IPS-18c (cell line): Measurements from ENCODE around the gene TXNDC11.

Experiments
- H3K4me3 ChIP-seq: 2 replicates; pipeline ENCODE4 v1.7.0; 2013; ENCODE audit warnings: low read depth, mild to moderate bottlenecking, low read length, moderate library complexity; ENCODE audit not compliant: insufficient read depth
- H3K9me3 ChIP-seq: one replicate; pipeline ENCODE4 v1.6.1; 2013; ENCODE audit warnings: mild to moderate bottlenecking, low read length, moderate library complexity; ENCODE audit not compliant: control insufficient read depth, insufficient read depth

The TXNDC11 gene

DNA sequence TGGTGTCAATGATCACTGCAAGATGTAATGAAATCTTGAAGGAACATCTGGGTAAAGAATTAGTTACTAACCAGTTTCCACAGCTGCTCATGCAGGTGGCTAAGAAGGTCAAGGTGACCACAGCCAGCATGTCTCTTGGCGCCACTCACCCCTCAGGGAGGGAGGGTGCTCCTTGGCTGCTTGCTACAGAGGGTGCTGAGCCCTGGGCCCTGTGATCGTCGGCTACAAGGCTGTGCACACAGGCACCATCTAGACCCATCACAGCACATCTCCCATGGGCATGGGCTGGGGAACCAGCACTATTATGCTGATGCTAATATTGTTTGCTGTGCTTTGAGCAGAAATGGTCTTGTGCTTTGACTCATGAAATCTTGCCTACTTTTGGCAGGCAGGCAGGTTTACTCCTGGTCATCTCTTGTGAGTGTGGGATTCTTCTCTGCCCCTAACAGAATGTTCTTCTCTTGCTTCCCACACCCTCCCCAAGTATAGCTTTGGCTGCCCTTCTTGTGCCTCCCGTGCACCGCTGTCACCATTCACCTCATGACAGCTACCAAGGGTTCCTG lies 36.4 kb downstream of the TXNDC11 start:
- Histone ChIP-seq H3K4me3 (no peak overlapping the region), H3K9me3 (no peaks in the 10 kb centered on the region)

GRCh38 chr16:11705311-11706025 lies 37.2 kb downstream of the TXNDC11 start:
- no peak overlapping the region for H3K4me3 ChIP-seq
- no peaks in the 10 kb centered on the region for H3K9me3 ChIP-seq

DNA sequence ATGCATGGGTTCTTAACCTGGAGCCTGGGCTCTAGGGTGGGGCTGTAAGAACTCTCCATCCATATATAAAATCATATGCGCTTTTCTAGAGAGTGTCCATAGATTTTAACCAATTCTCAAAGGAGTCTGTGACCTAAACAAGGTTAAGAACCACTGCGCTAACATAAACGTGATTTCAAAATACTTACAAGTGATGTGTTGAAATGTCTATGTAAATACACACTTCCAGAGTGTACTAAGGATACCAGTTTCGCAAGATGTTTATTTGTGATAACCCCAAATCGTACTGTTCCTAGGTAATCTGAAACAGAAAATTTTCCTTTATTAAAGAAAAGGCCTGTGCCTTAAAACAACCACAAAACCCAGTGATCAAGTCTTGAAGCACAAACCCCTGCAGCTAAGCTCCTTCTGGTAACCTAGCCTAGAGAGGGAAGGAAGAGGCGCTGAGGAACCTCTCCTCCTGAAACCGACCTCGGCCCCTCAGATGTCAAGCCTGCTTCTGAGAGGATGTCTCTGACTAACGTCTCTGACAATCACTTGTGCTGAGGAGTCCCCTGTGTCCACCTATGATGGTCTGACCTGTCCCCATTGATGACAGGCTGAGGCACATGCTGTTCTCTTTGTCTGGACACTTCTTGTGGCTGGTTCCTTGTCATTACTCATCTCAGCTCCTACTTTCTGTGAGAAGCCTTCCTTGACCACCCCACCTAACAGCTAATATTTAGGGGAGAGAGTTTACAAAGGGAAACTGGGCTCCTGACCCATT lies 42.2 kb downstream of the TXNDC11 start:
- Histone ChIP-seq H3K9me3 (no peaks in the 10 kb centered on the region), H3K4me3 (no peak overlapping the region)

DNA sequence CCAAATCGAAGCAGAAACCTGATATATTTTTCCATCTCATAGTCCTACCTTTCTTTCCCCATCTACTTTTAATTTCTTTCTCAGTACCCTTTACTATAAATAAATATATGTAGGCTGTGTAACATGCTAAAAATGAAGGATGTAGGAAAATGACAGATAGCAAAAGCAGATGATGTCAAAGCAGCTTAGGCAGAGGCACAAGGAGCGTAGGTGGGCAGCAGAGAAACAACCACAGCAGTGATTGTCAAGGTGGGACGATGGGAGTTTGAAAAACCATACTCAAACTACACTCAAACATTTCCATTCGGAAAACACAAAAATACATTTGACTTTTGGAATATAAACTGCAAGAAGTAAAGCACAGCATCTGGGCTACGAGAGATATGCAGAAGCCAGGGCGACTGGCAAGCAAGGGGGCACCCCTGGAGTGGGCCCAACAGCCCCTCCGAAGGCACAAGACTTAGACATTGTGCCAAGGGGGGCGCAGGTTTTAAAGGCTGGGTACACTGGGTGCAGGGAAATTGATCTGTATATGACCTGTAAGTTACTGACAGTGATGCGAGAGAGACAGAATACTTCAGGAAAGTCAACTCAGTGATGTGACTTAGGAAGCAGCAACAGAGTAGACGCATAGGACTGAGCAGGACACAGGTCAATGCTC lies 43.3 kb downstream of the TXNDC11 start:
- Histone ChIP-seq H3K4me3 (no peak overlapping the region), H3K9me3 (no peaks in the 10 kb centered on the region)

GRCh38 chr16:11698271-11698689 lies 44.4 kb downstream of the TXNDC11 start:
- Histone ChIP-seq H3K4me3 (no peak overlapping the region), H3K9me3 (no peaks in the 10 kb centered on the region)

DNA sequence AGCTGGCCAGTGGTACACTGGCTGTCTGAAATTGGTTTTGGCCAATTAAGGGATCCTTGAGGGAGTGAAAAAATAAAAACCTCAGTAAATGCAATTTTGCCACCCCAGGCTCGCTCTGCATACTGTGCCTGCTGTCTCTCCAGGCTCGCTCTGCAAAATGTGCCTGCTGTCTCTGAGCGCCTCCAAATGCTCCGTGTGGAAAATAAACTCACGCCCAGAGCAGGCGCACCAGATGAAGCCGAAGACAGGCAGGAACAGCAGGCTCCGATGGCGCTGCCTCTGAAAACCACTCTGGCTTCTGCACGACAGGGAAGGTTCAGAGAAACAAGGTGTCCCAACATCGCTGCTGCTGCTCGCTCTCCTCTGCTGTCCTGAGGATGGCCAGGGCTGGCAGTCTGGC lies 45.3 kb downstream of the TXNDC11 start:
- H3K4me3 ChIP-seq: no peak overlapping the region

GRCh38 chr16:11696266-11697012 lies 46.2 kb downstream of the TXNDC11 start:
- H3K9me3 ChIP-seq: no peaks in the 10 kb centered on the region
- no peak overlapping the region for H3K4me3 ChIP-seq

More for the DNA sequence above, 45.3 kb downstream of the TXNDC11 start:
- no peaks in the 10 kb centered on the region for H3K9me3 ChIP-seq

- Histone ChIP-seq H3K4me3 (no peak overlapping the region), H3K9me3 (no peaks in the 10 kb centered on the region)
Observed at GRCh38 chr16:11692651-11693050, 50.0 kb downstream of the TXNDC11 start.

- Histone ChIP-seq H3K9me3 (no peaks in the 10 kb centered on the region), H3K4me3 (no peak overlapping the region)
Observed at GRCh38 chr16:11692171-11692570, 50.5 kb downstream of the TXNDC11 start.

DNA sequence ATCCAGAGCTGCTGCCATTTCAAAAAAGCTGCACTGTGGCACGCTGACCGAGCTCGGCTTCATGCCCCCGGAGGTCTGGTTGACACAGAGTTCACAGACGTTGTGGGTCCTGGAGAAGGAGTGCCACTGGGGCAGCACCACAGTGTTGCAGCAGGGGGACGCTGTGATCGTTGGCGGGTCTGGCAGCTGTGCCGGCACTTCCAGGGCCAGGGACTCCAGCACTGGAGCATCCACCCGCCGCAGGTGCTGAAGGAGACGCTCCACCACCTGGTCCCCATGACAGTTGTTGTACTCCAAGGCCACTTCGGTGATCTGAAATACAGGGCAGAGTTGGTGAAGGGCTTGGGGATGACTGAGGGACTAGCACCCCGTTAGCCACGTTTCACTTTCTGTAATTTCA lies 50.9 kb downstream of the TXNDC11 start:
- Histone ChIP-seq H3K9me3 (no peaks in the 10 kb centered on the region), H3K4me3 (no peak overlapping the region)

DNA sequence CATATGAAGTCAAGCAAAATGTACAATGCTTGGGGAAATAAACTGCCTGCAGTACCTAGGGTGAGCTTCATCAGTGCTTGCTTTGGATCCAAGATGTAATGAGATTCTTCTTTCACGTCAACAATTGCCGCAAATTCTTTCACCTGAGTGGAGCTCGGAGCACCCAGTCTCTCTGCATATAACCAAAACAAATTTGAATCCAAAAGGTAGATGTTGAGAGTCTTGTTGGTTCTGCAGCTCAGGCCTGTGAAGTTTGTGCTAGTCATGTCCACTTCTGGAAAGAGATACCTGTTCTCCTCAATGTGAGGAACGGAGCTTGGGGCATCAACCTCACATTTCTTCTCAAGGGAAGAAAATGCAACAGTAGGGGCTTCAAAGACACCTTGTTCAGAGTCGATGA lies 51.4 kb downstream of the TXNDC11 start:
- Histone ChIP-seq H3K4me3 (no peak overlapping the region), H3K9me3 (no peaks in the 10 kb centered on the region)

- Histone ChIP-seq H3K4me3 (no peak overlapping the region), H3K9me3 (no peaks in the 10 kb centered on the region)
Observed at GRCh38 chr16:11689031-11689840, 53.4 kb downstream of the TXNDC11 start.

DNA sequence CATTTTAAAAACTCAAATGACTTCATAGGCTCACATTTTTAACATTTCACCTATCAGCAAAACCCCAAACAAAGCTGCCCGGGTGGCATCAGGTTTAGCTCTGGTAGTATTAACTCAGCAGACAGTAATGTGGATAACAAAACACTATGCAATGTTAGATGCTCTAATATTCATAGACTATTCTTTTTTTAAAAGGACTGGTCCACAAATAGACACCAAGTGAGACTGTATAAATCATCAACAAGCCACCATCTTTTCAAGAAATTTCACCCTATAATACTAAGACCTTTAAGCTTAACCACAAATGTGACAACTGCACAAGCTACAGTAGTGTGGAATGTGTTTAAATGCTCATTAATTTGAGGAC lies 54.2 kb downstream of the TXNDC11 start:
- Histone ChIP-seq H3K9me3 (no peaks in the 10 kb centered on the region), H3K4me3 (no peak overlapping the region)

- Histone ChIP-seq H3K9me3 (no peaks in the 10 kb centered on the region), H3K4me3 (no peak overlapping the region)
Observed at GRCh38 chr16:11687601-11688519, 54.8 kb downstream of the TXNDC11 start.

GRCh38 chr16:11686713-11687380 lies 55.8 kb downstream of the TXNDC11 start:
- Histone ChIP-seq H3K4me3 (no peak overlapping the region), H3K9me3 (no peaks in the 10 kb centered on the region)
